NCI-H1417 (cell line): ENCODE measurements around the gene GXYLT1.
"Not testable (repeated sequence)": the region's sequence is repeated elsewhere in the genome, so short reads cannot be mapped to it uniquely, and the experiment has no call there.

Experiments
- DNase-seq, 3 experiments: peaks; one replicate each; lab custom pipeline; 2025; lab: John Stamatoyannopoulos, UW

GXYLT1 gene

GRCh38 chr12:42144408-42145196 lies at the start of gene GXYLT1:
Gene GXYLT1 (minus strand): TSS chr12:42144874. CDS start chr12:42144646, 228 bp downstream.
- peak; percentile 97 to 99 (median 99) for DNase-seq

GRCh38 chr12:42192686-42193085 lies 48.0 kb upstream of the GXYLT1 start:
- no peak for DNase-seq

GRCh38 chr12:42192258-42192657 lies 47.6 kb upstream of the GXYLT1 start:
- DNase-seq: no peak

GRCh38 chr12:42190376-42190775 lies 45.7 kb upstream of the GXYLT1 start:
- no peak for DNase-seq

GRCh38 chr12:42188275-42188674 lies 43.6 kb upstream of the GXYLT1 start:
- not testable (repeated sequence) for DNase-seq

- DNase-seq: no peak
These were observed 43.1 kb upstream of the GXYLT1 start for GRCh38 chr12:42187799-42188198.

- DNase-seq: no peak
These were observed 42.1 kb upstream of the GXYLT1 start for GRCh38 chr12:42186793-42187192.

- DNase-seq: no peak
These were observed 37.7 kb upstream of the GXYLT1 start for GRCh38 chr12:42182394-42182793.

GRCh38 chr12:42180990-42181596 lies 36.4 kb upstream of the GXYLT1 start:
- DNase-seq: peak in 1 of 3 experiments; percentile 44

GRCh38 chr12:42178101-42178500 lies 33.4 kb upstream of the GXYLT1 start:
- DNase-seq: no peak

- no peak for DNase-seq
These were observed 30.3 kb upstream of the GXYLT1 start for GRCh38 chr12:42174978-42175377.

- DNase-seq: no peak
These were observed 29.4 kb upstream of the GXYLT1 start for GRCh38 chr12:42173961-42174521.

GRCh38 chr12:42172441-42173210 lies 28.0 kb upstream of the GXYLT1 start:
- DNase-seq: no peak

GRCh38 chr12:42167711-42168110 lies 23.0 kb upstream of the GXYLT1 start:
- no peak for DNase-seq

- DNase-seq: no peak
These were observed 21.8 kb upstream of the GXYLT1 start for GRCh38 chr12:42166501-42166900.

- DNase-seq: no peak
These were observed 19.2 kb upstream of the GXYLT1 start for GRCh38 chr12:42163913-42164312.

GRCh38 chr12:42162965-42163364 lies 18.3 kb upstream of the GXYLT1 start:
- no peak for DNase-seq

- DNase-seq: no peak
These were observed 17.5 kb upstream of the GXYLT1 start for GRCh38 chr12:42162193-42162592.

GRCh38 chr12:42161529-42161928 lies 16.9 kb upstream of the GXYLT1 start:
- DNase-seq: no peak

GRCh38 chr12:42156232-42156631 lies 11.6 kb upstream of the GXYLT1 start:
- DNase-seq: no peak

GRCh38 chr12:42145552-42146215 lies 1.0 kb upstream of the GXYLT1 start:
- peak in 2 of 3 experiments; percentile 36 to 59 for DNase-seq

GRCh38 chr12:42145197-42145549 lies 499 bp upstream of the GXYLT1 start:
- no peak for DNase-seq
